ENCODE measurements around the gene FGF14.

DNA sequence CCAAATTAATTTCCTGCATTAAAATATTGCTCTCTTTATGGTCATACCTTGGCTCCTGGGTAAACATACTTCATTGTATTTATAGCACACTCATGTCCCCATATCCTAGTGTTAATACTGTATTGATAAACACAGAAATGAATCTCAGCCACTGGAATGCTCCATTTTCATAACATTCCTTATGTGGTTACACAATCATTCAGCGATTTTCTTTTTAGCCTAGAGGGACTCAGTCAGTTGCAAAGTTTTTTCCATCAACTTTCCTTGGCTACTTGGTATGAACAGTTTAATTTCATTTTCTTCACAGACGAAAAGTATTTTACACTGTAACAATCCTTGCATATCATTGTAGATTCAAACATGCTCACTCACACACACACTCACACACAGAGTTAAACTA lies 471.5 kb downstream of the FGF14 start:
- TF ChIP-seq, protein P1, sequence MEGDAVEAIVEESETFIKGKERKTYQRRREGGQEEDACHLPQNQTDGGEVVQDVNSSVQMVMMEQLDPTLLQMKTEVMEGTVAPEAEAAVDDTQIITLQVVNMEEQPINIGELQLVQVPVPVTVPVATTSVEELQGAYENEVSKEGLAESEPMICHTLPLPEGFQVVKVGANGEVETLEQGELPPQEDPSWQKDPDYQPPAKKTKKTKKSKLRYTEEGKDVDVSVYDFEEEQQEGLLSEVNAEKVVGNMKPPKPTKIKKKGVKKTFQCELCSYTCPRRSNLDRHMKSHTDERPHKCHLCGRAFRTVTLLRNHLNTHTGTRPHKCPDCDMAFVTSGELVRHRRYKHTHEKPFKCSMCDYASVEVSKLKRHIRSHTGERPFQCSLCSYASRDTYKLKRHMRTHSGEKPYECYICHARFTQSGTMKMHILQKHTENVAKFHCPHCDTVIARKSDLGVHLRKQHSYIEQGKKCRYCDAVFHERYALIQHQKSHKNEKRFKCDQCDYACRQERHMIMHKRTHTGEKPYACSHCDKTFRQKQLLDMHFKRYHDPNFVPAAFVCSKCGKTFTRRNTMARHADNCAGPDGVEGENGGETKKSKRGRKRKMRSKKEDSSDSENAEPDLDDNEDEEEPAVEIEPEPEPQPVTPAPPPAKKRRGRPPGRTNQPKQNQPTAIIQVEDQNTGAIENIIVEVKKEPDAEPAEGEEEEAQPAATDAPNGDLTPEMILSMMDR (IDR thresholded peaks at IDR 0.05; ENCODE audit: low read depth, low read length), result no peak
- TF ChIP-seq EZH2phosphoT487 (IDR thresholded peaks at IDR 0.05; ENCODE audit: low read depth), result no peak
